Measurements from ENCODE around the gene STX1B.

- TF ChIP-seq CTCF (IDR thresholded peaks at IDR 0.05) (peak in 1 of 5 experiments; percentile 28), POLR2A (IDR thresholded peaks at IDR 0.05) (peak; percentile 60 to 83)
Observed at GRCh38 chr16:30948667-30949649, 61.5 kb downstream of the STX1B start, which contains the start of gene ORAI3.

Data from tibial nerve (tissue), 3 donors.